Nephron (organoid): ENCODE results near the gene ARMC7.

Experiments used
- H3K27ac Mint-ChIP-seq, 3 experiments: 2 replicates each; pipeline ENCODE4 v1.8.0; 2020; ENCODE audit warnings: mixed read lengths in 3 of 3, mild to moderate bottlenecking in 2 of 3, moderate library complexity in 1 of 3
- H3K27me3 Mint-ChIP-seq: 2 replicates; pipeline ENCODE4 v1.8.0; 2021; ENCODE audit warnings: low read depth, mild to moderate bottlenecking, moderate library complexity, mixed read lengths
- H3K36me3 Mint-ChIP-seq: 2 replicates; pipeline ENCODE4 v1.8.0; 2020; ENCODE audit warnings: low read depth, mixed read lengths
- H3K4me1 Mint-ChIP-seq: 2 replicates; pipeline ENCODE4 v1.8.0; 2020; ENCODE audit warnings: mixed read lengths
- H3K4me3 Mint-ChIP-seq, 3 experiments: 2 replicates each; pipeline ENCODE4 v1.8.0; 2020; ENCODE audit warnings: mild to moderate bottlenecking in 3 of 3, mixed read lengths in 3 of 3, moderate library complexity in 2 of 3
- H3K9me3 Mint-ChIP-seq: 2 replicates; pipeline ENCODE4 v1.8.0; 2020; ENCODE audit warnings: mixed read lengths
- TF ChIP-seq, protein P1 (sequence below), 3 experiments: fragments of 200-600 bp; sonication (generic); IDR thresholded peaks; one replicate each; pipeline ENCODE4 v1.5.0; 2021; ENCODE audit warnings: antibody characterized with exemption in 3 of 3; ENCODE audit not compliant: unreplicated experiment in 3 of 3

Gene ARMC7

DNA sequence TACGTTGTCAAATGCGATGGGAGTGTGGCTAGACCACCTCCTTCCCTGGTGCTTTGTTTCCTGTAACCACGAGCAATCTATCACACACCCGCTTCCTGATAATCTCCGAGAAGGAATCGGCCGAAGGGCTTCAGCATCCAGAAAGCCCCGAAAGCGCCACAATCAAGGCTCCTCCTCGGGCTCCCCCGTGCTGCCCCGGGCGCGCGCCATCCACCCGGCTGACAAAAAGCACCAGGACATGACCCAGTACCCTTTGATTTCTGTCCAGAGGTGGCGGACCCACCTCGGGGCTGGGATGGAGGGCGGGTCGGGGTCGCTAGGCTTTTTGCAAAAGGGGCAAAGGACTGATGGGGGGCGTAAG is 743 bp upstream of the ARMC7 start:
- Mint-ChIP-seq H3K9me3 (no peaks in the 10 kb centered on the region), H3K27me3 (peaks cover 18% of the 10 kb centered on the region), H3K4me3 (peak overlapping the region; percentile 87 to 91 (median 90)), H3K36me3 (peaks cover 15% of the 10 kb centered on the region), H3K4me1 (peaks cover 25% of the 10 kb centered on the region), H3K27ac (no peak overlapping the region)
- TF ChIP-seq, protein P1, sequence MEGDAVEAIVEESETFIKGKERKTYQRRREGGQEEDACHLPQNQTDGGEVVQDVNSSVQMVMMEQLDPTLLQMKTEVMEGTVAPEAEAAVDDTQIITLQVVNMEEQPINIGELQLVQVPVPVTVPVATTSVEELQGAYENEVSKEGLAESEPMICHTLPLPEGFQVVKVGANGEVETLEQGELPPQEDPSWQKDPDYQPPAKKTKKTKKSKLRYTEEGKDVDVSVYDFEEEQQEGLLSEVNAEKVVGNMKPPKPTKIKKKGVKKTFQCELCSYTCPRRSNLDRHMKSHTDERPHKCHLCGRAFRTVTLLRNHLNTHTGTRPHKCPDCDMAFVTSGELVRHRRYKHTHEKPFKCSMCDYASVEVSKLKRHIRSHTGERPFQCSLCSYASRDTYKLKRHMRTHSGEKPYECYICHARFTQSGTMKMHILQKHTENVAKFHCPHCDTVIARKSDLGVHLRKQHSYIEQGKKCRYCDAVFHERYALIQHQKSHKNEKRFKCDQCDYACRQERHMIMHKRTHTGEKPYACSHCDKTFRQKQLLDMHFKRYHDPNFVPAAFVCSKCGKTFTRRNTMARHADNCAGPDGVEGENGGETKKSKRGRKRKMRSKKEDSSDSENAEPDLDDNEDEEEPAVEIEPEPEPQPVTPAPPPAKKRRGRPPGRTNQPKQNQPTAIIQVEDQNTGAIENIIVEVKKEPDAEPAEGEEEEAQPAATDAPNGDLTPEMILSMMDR (IDR thresholded peaks at IDR 0.05; ENCODE audit: unreplicated experiment in 3 of 3), result no peak

DNA sequence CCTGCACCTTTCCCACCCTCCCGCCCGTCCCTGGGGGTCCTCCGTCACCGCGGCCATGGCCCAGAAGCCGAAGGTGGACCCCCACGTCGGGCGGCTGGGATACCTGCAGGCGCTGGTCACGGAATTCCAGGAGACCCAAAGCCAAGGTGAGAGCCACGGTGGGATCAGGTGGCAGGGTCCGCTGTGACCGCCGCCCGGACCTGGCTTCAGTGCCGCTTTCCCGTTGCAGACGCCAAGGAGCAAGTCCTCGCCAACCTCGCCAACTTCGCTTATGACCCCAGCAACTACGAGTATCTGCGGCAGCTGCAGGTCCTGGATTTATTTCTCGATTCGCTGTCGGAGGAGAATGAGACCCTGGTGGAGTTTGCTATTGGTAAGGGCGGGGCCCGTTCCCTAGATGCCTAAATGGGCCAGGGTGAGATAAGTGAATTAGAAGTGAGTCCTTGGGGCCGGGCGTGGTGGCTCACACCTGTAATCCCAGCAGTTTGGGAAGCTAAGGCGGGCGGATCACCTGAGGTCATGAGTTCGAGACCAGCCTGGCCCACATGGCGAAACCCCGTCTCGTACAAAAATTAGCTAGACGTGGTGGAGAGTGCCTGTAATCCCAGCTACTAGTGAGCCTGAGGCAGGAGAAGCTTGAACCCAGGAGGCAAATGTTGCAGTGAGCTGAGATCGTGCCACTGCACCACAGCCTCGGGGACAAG is 617 bp downstream of the ARMC7 start:
- no peaks in the 10 kb centered on the region for H3K9me3 Mint-ChIP-seq
- H3K27ac Mint-ChIP-seq, result peak overlapping the region in 1 of 3 experiments; percentile 43
- H3K27me3 Mint-ChIP-seq, result peaks cover 18% of the 10 kb centered on the region
- H3K4me3 Mint-ChIP-seq, result peak overlapping the region; percentile 87 to 90 (median 89)
- TF ChIP-seq, protein P1 (IDR thresholded peaks at IDR 0.05; ENCODE audit: unreplicated experiment in 3 of 3), result no peak
- H3K36me3 Mint-ChIP-seq, result peaks cover 16% of the 10 kb centered on the region
- H3K4me1 Mint-ChIP-seq, result peaks cover 34% of the 10 kb centered on the region

DNA sequence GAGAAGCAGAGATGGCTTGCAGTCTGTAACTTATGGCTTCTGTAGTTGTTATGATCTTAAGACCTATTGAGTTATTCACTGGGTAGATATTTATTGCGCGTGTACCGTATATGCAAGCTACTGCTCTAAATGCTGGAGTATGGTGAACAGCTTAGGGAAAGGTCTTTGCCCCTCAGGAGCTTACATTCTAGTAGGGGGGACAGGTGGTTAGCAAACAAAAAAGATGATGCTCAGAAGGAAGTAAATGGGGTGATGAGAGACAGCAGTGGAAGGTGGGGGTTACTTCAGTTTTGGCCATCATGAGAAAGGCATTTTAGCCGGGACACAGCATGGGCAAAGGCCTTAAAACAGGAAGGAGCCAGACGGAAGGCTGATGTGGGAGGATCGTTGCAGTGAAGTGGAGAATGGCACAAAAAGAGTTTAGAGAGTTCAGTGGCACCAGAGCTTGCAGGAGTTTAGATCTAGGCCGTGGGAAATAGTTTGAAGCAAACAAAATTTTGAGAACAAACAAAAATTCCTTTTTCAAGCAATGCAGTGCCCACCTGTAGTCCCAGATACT is 2.1 kb downstream of the ARMC7 start:
- peaks cover 8% of the 10 kb centered on the region for H3K27me3 Mint-ChIP-seq
- peaks cover 27% of the 10 kb centered on the region for H3K4me1 Mint-ChIP-seq
- H3K36me3 Mint-ChIP-seq, result peaks cover 12% of the 10 kb centered on the region
- H3K9me3 Mint-ChIP-seq, result no peaks in the 10 kb centered on the region
- TF ChIP-seq, protein P1 (IDR thresholded peaks at IDR 0.05; ENCODE audit: unreplicated experiment in 3 of 3), result no peak
- peak overlapping the region; percentile 29 to 74 (median 55) for H3K4me3 Mint-ChIP-seq
- no peak overlapping the region for H3K27ac Mint-ChIP-seq

DNA sequence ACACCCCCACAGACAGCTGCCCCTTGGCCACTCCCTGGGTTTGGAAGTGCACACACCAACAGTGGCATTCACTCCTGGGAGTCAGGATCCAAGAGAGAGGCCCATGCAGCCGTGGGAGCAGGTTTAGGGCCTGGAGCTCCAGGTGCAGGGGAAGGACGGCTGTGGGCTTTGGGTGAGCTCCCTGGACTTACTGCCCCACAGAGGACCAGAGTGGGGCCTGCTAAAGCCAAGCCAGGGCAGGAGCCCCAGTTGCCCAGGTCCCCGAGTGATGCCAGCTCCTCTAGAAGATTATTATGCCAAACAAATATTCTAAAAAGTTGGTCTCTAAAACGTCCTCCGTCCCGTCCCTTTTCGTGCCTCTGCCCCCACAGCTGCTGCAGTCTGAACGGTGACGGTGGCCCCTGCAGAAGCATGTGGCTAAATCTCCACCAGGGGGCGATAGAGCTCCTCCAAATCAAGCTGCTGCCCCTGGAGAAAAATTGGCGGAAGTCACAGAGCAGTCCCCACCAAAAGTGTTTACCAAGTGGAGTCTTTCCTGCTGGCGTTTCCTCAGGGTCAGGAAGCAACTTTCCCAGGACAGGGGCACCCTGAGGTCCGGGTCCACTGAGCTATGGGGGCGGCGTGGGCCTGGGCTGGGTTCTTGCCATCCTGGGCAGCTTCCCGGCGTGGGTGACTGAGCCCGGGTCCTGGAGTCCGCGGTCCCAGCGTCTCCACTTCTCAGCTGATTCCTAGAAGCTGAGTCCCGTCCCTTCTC is 4.2 kb downstream of the ARMC7 start:
- no peaks in the 10 kb centered on the region for H3K9me3 Mint-ChIP-seq
- peaks cover 27% of the 10 kb centered on the region for H3K4me1 Mint-ChIP-seq
- H3K36me3 Mint-ChIP-seq, result peaks cover 19% of the 10 kb centered on the region
- H3K4me3 Mint-ChIP-seq, result peak overlapping the region; percentile 64 to 68 (median 67)
- TF ChIP-seq, protein P1 (IDR thresholded peaks at IDR 0.05; ENCODE audit: unreplicated experiment in 3 of 3), result peak; percentile 91 to 93 (median 92)
- peaks cover under 1% of the 10 kb centered on the region for H3K27me3 Mint-ChIP-seq
- peak overlapping the region; percentile 68 to 80 (median 78) for H3K27ac Mint-ChIP-seq

DNA sequence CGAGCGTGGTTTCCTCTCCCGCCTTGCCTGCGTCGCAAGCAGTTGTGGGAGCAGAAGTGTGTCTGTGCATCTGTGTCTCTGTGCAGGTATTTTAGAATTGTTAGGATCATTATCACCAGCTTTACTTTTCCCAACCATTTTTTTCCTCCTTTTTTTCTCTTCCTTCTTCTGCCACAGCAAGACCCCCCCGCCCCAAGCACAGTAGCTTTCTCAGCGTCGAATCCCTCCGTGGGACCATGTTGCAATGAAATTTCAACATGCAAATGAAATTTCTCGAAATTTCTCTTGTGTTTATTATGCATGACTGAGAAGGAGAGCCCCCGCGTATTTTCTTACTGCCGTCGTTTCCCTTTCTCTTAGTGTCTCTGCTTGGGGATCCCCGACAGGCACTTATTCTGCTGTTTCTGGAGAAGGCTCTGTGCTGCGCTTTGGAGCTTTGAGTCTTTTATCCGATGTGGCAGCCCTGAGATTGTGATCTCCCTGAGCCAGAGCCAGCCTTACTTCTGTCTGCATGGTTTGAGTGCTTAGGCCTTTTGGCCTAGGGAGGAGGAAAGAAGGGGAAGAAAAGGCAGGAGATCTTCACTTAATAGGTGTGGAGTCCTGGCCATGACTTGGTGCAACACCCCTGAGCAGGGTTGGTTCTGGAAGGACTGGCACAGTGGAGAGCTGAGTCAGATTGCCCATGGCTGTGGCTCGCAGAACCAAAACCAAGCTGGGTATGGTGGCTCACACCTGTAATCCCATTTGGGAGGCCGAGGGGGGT is 5.0 kb downstream of the ARMC7 start:
- Mint-ChIP-seq H3K27ac (peak overlapping the region; percentile 68 to 80 (median 78)), H3K36me3 (peaks cover 22% of the 10 kb centered on the region), H3K4me1 (peaks cover 27% of the 10 kb centered on the region), H3K4me3 (peak overlapping the region; percentile 64 to 68 (median 67)), H3K9me3 (no peaks in the 10 kb centered on the region), H3K27me3 (no peaks in the 10 kb centered on the region)
- TF ChIP-seq, protein P1 (IDR thresholded peaks at IDR 0.05; ENCODE audit: unreplicated experiment in 3 of 3), result no peak
